Fibroblast of pulmonary artery (primary cell): Measurements from ENCODE around the gene WASF3.

ENCODE experiments used
- DNase-seq: peaks from one replicate; pipeline ENCODE4 v3.0.0-alpha.2; 2010; ENCODE audit warnings: low read depth
- H3K4me3 ChIP-seq: replicated peaks from 2 replicates; pipeline ENCODE4 v1.5.1; 2011; ENCODE audit warnings: low read depth, mild to moderate bottlenecking, control low read depth, low read length, moderate library complexity
- CTCF ChIP-seq: IDR thresholded peaks from 2 replicates; pipeline ENCODE4 v1.5.1; 2011; ENCODE audit warnings: mild to moderate bottlenecking, control low read depth, low read length, inconsistent platforms; ENCODE audit errors: missing control alignments

The WASF3 gene

DNA sequence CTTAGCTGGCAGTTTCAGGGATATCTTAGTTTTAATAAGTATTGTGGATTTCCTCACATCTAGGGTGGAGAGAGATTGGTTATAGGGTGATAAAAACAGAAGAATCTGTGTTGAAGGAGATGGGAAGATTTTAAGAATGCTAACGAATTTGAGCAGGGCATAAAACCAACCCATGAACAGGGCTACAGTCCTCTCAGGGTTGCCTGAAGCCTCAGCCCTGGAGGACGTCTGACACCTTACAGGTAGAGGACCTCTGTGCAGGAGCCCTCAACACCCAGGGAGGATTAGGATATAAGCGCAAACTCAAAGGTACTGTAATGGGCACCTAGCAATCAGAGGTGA, 461 bp upstream of the WASF3 start:
- H3K4me3 ChIP-seq = peak overlapping the region; percentile 40
- DNase-seq = no peak
- TF ChIP-seq CTCF = no peak

DNA sequence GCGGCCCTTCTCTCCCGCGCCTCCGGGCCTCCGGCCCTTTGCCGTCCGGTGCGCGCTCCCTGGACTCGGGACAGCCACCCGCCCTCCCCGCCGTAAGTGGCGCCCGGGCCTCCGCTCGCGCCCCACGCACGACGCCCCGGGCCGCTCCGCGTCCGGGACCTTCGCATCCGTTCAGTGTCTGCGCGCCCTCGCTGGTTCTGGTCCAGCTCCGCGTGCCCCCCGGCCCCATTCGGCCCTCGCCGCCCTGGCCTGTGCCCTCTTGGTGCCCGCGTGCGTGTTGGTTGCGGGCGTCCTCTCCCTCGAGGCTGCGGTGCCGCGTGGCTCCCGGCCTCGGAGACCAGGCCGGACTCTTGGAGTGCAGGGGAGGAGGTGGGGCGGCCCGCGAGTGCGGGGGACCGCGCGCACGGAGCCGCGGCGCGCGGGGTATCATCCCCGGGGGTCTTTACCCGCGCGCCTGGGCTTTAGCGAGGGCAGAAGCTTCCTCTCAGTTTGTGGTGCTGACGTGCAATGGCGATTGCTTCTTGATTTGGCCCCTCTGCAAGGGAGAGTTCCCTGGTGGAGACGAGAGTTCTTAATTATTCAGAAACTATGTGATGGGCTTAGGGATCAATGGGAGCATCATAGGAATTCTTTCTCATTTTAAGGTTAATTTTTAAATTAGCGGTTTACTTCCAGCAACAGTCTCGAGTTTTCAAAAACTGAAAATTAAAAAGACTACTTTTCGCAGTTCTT, 757 bp downstream of the WASF3 start:
- no peak for TF ChIP-seq CTCF
- H3K4me3 ChIP-seq = peak overlapping the region; percentile 58
- DNase-seq = peak; percentile 13

DNA sequence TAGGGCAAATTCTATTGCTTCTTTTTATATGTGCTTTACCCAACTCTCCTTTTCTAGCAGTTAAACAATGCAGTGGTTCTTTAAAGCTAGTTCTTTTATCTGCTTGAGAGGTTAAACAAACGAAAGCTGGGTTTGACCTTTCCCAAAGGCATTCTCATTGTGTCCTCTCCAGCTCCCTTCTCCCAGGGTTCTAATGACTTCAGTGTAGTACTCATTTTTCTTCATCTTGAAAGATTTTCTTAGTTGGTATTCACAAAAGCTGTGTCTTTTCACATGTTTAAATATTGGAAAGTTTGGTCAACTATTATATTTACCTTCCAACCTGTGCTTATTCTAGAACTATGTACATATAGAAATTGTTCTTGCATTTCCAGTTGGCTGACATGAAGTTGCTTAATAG, 1.5 kb downstream of the WASF3 start:
- H3K4me3 ChIP-seq = peak overlapping the region; percentile 3
- DNase-seq = peak; percentile 23
- no peak for TF ChIP-seq CTCF

DNA sequence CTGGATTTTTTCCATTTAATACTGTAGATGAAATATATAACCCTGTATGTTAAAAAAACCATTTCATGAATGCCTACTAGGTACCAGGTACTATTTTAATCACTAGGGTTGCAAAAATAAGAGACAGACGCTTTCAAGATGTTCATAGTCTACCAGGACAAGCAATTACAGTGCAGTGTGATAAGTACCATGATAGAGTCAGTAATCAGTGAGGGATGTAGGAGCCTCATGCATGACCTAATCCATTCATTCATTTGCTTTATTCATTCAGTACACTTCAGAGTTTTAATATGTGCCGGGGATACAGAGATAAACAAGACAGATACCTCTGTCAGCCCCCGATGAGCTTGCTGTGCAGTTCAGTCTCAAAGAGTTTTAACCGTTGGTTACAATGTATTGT, 3.0 kb downstream of the WASF3 start:
- no peak for TF ChIP-seq CTCF
- no peak for DNase-seq
- H3K4me3 ChIP-seq = no peak overlapping the region

DNA sequence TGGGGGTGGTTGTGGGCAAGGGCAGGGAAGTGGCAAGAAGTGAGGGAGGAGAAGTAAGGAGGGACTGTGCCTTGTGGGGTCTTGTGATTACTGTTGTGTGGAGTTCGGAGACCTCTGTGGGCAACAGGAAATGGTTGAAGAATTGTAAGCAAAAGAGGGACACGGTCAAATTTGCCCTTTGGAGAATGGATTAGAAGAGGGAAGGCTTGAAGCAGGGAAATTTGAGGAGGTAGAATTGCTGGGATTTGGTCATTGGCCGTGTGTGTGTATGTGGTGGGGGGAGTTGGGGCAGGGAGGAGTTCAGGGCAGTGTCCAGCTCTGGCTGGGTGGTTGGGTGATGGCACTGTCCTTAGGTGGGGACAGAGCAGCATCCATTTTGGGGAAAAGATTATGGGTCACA, 3.6 kb downstream of the WASF3 start:
- no peak for TF ChIP-seq CTCF
- DNase-seq = no peak

GRCh38 chr13:26561651-26562511, 4.4 kb downstream of the WASF3 start:
- TF ChIP-seq CTCF = no peak
- H3K4me3 ChIP-seq = no peak overlapping the region
- peak; percentile 68 for DNase-seq

More for the DNA sequence above, 3.6 kb downstream of the WASF3 start:
- H3K4me3 ChIP-seq = no peak overlapping the region
